Keratinocyte (primary cell): ENCODE data around the gene GPRC6A. TPM values are rescaled to one million over a fixed set of nuclear protein-coding genes. Genes with fewer than 3 reads are reported as not detected.

Experiments
- DNase-seq: peaks from one replicate; pipeline ENCODE4 v3.0.0-alpha.2; 2011; ENCODE audit warnings: low read depth, missing footprints, low spot score
- FAIRE-seq: peaks from 2 replicates; lab custom pipeline; 2011; peaks lifted over from hg19 to GRCh38; lab: Jason Lieb, UNC
- H2AFZ ChIP-seq: 2 replicates; pipeline ENCODE4 v1.6.0; 2012; ENCODE audit warnings: low read length, control low read depth, inconsistent platforms; ENCODE audit not compliant: control insufficient read depth
- H3K27ac ChIP-seq: 2 replicates; pipeline ENCODE4 v1.5.1; 2011; ENCODE audit warnings: low read length; ENCODE audit not compliant: control insufficient read depth, insufficient read depth
- H3K27me3 ChIP-seq: 3 replicates; pipeline ENCODE4 v1.6.0; 2011; ENCODE audit warnings: low read length; ENCODE audit not compliant: control insufficient read depth, insufficient read depth; ENCODE audit errors: extremely low read depth
- H3K36me3 ChIP-seq, 2 experiments: 2 replicates in 1 of 2; 3 replicates in 1 of 2; pipeline ENCODE4 v1.5.1; 2011; ENCODE audit warnings: low read length in 2 of 2, mild to moderate bottlenecking in 1 of 2; ENCODE audit not compliant: control insufficient read depth in 2 of 2, insufficient read depth in 2 of 2; ENCODE audit errors: extremely low read depth in 1 of 2
- H3K4me1 ChIP-seq: 3 replicates; pipeline ENCODE4 v1.5.1; 2011; ENCODE audit warnings: low read length; ENCODE audit not compliant: control insufficient read depth, insufficient read depth; ENCODE audit errors: extremely low read depth
- H3K4me2 ChIP-seq: 3 replicates; pipeline ENCODE4 v1.6.0; 2011; ENCODE audit warnings: low read depth, low read length; ENCODE audit not compliant: control insufficient read depth, insufficient read depth; ENCODE audit errors: extremely low read depth
- H3K4me3 ChIP-seq, 3 experiments: fragments of 200-600 bp in 1 of 3; sonication (generic) in 1 of 3; 2 replicates in 2 of 3; 3 replicates in 1 of 3; pipeline ENCODE4 v1.5.1; 2011 to 2016; ENCODE audit warnings: low read length in 3 of 3, mild to moderate bottlenecking in 3 of 3, control low read depth in 2 of 3, inconsistent platforms in 1 of 3, low read depth in 1 of 3, mixed read lengths in 1 of 3, mixed run types in 1 of 3, moderate library complexity in 1 of 3; ENCODE audit not compliant: control insufficient read depth in 2 of 3, insufficient read depth in 2 of 3; ENCODE audit errors: extremely low read depth in 1 of 3
- H3K79me2 ChIP-seq: 2 replicates; pipeline ENCODE4 v1.6.0; 2012; ENCODE audit warnings: low read length; ENCODE audit not compliant: control insufficient read depth, insufficient read depth
- H3K9ac ChIP-seq: 3 replicates; pipeline ENCODE4 v1.6.0; 2011; ENCODE audit warnings: low read length; ENCODE audit not compliant: control insufficient read depth, insufficient read depth; ENCODE audit errors: extremely low read depth
- H3K9me1 ChIP-seq: 3 replicates; pipeline ENCODE4 v1.6.0; 2011; ENCODE audit warnings: low read length; ENCODE audit not compliant: control insufficient read depth, insufficient read depth; ENCODE audit errors: extremely low read depth
- H3K9me3 ChIP-seq: 2 replicates; pipeline ENCODE4 v1.5.1; 2012; ENCODE audit warnings: low read depth, low read length; ENCODE audit not compliant: control insufficient read depth
- H4K20me1 ChIP-seq: 3 replicates; pipeline ENCODE4 v1.6.0; 2011; ENCODE audit warnings: low read length; ENCODE audit not compliant: control insufficient read depth, insufficient read depth; ENCODE audit errors: extremely low read depth
- CTCF ChIP-seq, 3 experiments: IDR thresholded peaks in 1 of 3; conservative IDR thresholded peaks in 1 of 3; optimal IDR thresholded peaks in 1 of 3; 2 replicates in 2 of 3; 3 replicates in 1 of 3; pipeline versions ENCODE3 to v1.5.1; 2011; ENCODE audit warnings: low read length in 3 of 3, mild to moderate bottlenecking in 3 of 3, moderate library complexity in 2 of 3, control low read depth in 1 of 3, inconsistent platforms in 1 of 3; ENCODE audit not compliant: insufficient read depth in 2 of 3; ENCODE audit errors: extremely low read depth in 1 of 3
- EZH2 ChIP-seq: IDR thresholded peaks from one replicate; pipeline ENCODE4 v1.6.1; 2012; ENCODE audit warnings: inconsistent platforms, mild to moderate bottlenecking, low read length, moderate library complexity
- dilution Hi-C: fragments of 300-500 bp; cut with MboI; formaldehyde crosslinking; loops from one replicate; pipeline ENCODE4 v1.7.0; 2020; ENCODE audit warnings: low sequenced_read_pairs; ENCODE audit not compliant: extremely low pct_ligation_motif_present
- polyA plus RNA-seq, 5 experiments: library from polyadenylated mRNA; depleted of rRNA in 3 of 5; stranded (reverse) in 3 of 5; stranded (forward) in 1 of 5; unstranded in 1 of 5; fragments of >200 nt; gene quantifications; 1 replicate in 1 of 5; 2 replicates in 3 of 5; 3 replicates in 1 of 5; pipeline versions ENCODE4 v1.2.1 to v1.2.3, GENCODE V29; 2011 to 2012; ENCODE audit warnings: missing spikeins in 2 of 5, low read depth in 1 of 5, low replicate concordance in 1 of 5

The GPRC6A gene
- polyA plus RNA-seq, 1 donor (not counting 4 experiments of a cell fraction or from before 2014, with no cell fraction given) = not detected

GRCh38 chr6:116812051-116812650, 16.7 kb downstream of the GPRC6A start:
- no peaks in the 10 kb centered on the region for H3K36me3 ChIP-seq
- no peak overlapping the region for H3K9ac ChIP-seq
- dilution Hi-C loops = no loop called here
- no peak overlapping the region for H3K27ac ChIP-seq
- H3K9me1 ChIP-seq = no peaks in the 10 kb centered on the region
- no peak overlapping the region for H3K4me3 ChIP-seq
- no peaks in the 10 kb centered on the region for H3K79me2 ChIP-seq
- no peaks in the 10 kb centered on the region for H3K9me3 ChIP-seq
- DNase-seq = no peak
- no peak for FAIRE-seq
- no peaks in the 10 kb centered on the region for H3K27me3 ChIP-seq
- H2AFZ ChIP-seq = no peak overlapping the region
- no peak overlapping the region for H3K4me2 ChIP-seq
- TF ChIP-seq EZH2 (no peak), CTCF (optimal IDR thresholded peaks at IDR 0.05 in 1 of 3, IDR thresholded peaks at IDR 0.05 in 1 of 3, conservative IDR thresholded peaks at IDR 0.05 in 1 of 3; ENCODE audit: extremely low read depth in 1 of 3, insufficient read depth in 2 of 3, low read length in 3 of 3) (no peak)
- no peaks in the 10 kb centered on the region for H4K20me1 ChIP-seq
- no peaks in the 10 kb centered on the region for H3K4me1 ChIP-seq

GRCh38 chr6:116801971-116802370, 26.9 kb downstream of the GPRC6A start:
- H3K9ac ChIP-seq = no peak overlapping the region
- H2AFZ ChIP-seq = no peak overlapping the region
- no peaks in the 10 kb centered on the region for H3K27me3 ChIP-seq
- no peaks in the 10 kb centered on the region for H3K4me1 ChIP-seq
- H3K4me3 ChIP-seq = no peak overlapping the region
- no peaks in the 10 kb centered on the region for H3K9me3 ChIP-seq
- DNase-seq = no peak
- no peaks in the 10 kb centered on the region for H3K79me2 ChIP-seq
- H3K36me3 ChIP-seq = no peaks in the 10 kb centered on the region
- TF ChIP-seq CTCF (optimal IDR thresholded peaks at IDR 0.05 in 1 of 3, IDR thresholded peaks at IDR 0.05 in 1 of 3, conservative IDR thresholded peaks at IDR 0.05 in 1 of 3; ENCODE audit: extremely low read depth in 1 of 3, insufficient read depth in 2 of 3, low read length in 3 of 3) (no peak), EZH2 (no peak)
- no peak overlapping the region for H3K27ac ChIP-seq
- no peak for FAIRE-seq
- no peak overlapping the region for H3K4me2 ChIP-seq
- dilution Hi-C loops = no loop called here
- H4K20me1 ChIP-seq = no peaks in the 10 kb centered on the region
- no peaks in the 10 kb centered on the region for H3K9me1 ChIP-seq
